GM12864 (cell line): ENCODE results near the gene VPS45.
"Not testable (repeated sequence)": the region's sequence is repeated elsewhere in the genome, so short reads cannot be mapped to it uniquely, and the experiment has no call there.

ENCODE experiments used
- DNase-seq: peaks from one replicate; pipeline ENCODE4 v3.0.0-alpha.2; 2011; ENCODE audit warnings: low read depth
- H3K4me3 ChIP-seq: 2 replicates; pipeline ENCODE4 v1.5.1; 2011; ENCODE audit warnings: mild to moderate bottlenecking, low read depth, low read length, control low read depth
- TF ChIP-seq, protein P1 (sequence below): IDR thresholded peaks from 2 replicates; pipeline ENCODE4 v1.5.1; 2011; ENCODE audit warnings: low read depth, mild to moderate bottlenecking, moderate library complexity, low read length, control low read depth, inconsistent platforms; ENCODE audit errors: missing control alignments

The VPS45 gene

DNA sequence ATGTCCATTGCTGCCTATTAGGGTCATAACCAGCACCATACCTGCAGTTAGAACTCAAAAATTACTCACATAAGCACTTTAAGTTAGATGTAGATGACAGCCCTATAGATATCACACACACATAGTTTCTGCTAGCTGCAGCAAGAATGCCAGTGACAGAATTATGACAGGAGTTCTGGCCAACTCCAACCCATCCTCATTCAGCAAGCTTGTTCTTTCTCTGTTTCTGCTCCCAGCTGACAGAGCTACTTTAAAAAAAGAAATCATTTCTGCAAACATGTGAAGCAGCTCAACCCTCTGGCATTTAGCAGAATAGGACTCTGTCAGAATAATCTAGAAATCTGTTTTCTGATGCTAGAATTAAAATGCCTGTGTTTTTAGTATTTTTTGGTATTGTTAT is 33.2 kb upstream of the VPS45 start:
- H3K4me3 ChIP-seq: no peak overlapping the region
- TF ChIP-seq, protein P1, sequence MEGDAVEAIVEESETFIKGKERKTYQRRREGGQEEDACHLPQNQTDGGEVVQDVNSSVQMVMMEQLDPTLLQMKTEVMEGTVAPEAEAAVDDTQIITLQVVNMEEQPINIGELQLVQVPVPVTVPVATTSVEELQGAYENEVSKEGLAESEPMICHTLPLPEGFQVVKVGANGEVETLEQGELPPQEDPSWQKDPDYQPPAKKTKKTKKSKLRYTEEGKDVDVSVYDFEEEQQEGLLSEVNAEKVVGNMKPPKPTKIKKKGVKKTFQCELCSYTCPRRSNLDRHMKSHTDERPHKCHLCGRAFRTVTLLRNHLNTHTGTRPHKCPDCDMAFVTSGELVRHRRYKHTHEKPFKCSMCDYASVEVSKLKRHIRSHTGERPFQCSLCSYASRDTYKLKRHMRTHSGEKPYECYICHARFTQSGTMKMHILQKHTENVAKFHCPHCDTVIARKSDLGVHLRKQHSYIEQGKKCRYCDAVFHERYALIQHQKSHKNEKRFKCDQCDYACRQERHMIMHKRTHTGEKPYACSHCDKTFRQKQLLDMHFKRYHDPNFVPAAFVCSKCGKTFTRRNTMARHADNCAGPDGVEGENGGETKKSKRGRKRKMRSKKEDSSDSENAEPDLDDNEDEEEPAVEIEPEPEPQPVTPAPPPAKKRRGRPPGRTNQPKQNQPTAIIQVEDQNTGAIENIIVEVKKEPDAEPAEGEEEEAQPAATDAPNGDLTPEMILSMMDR: no peak
- no peak for DNase-seq

DNA sequence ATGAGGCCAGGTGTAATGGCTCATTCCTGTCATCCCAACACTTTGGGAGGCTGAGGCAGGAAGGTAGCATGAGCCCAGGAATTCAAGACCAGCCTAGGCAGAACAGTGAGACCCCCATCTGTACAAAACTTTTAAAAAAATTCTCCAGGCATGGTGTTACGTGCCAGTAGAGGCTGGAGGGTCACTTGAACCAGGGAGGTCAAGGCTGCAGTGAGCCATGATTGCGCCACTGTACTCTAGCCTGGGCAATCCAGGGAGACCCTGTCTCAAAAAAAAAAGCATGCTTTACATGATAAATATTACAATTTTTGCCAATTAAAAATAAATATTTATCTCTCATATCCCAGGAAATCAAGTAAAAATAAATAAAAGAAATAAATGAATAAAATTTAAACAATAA is 17.6 kb upstream of the VPS45 start:
- no peak overlapping the region for H3K4me3 ChIP-seq
- TF ChIP-seq, protein P1: no peak
- DNase-seq: no peak

DNA sequence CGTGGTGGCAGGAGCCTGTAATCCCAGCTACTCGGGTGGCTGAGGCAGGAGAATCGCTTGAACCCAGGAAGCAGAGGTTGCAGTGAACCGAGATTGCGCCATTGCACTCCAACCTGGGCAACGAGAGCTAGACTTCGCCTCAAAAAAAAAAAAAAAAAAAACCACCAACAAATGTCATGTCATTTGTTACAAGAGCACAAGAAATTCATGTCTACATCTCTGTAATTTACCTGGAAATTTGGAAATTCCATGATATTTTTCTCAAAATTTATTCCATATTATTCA is 16.5 kb upstream of the VPS45 start:
- no peak overlapping the region for H3K4me3 ChIP-seq
- DNase-seq: no peak
- TF ChIP-seq, protein P1: no peak

DNA sequence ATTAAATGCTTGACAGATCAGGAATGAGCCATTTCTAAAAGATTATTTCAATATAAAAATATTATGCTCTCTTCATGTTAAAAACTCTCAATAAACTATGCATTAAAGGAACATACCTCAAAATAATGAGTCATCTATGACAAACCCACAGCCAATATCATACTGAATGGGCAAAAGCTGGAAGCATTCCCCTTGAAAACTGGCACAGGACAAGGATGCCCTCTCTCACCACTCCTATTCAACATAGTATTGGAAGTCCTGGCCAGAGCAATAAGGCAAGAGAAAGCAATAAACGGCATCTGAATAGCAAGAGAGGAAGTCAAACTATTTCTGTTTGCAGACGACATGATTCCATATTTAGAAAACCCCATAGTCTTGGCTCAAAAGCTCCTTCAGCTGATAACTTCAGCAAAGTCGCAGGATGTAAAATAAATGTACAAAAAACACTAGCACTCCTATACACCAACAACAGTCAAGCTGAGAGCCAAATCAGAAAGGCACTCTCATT is 15.6 kb upstream of the VPS45 start:
- not testable (repeated sequence) for H3K4me3 ChIP-seq, DNase-seq

DNA sequence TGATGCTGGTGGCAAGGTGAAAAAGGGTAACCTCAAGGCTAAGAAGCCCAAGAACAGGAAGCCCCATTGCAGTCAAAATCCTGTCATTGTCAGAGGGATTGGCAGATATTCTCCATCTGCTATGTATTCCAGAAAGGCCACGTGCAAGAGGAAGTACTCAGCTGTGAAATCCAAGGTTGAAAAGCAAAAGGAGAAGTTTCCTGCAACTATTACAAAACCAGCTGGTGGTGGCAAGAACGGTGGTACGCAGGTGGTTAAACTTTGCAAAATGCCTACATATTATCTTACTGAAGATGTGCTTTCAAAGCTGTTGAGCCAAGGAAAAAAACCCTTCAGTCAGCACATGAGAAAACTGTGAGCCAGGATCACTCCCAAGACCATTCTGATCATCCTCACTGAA is 13.7 kb upstream of the VPS45 start:
- no peak overlapping the region for H3K4me3 ChIP-seq
- no peak for DNase-seq
- TF ChIP-seq, protein P1: no peak

DNA sequence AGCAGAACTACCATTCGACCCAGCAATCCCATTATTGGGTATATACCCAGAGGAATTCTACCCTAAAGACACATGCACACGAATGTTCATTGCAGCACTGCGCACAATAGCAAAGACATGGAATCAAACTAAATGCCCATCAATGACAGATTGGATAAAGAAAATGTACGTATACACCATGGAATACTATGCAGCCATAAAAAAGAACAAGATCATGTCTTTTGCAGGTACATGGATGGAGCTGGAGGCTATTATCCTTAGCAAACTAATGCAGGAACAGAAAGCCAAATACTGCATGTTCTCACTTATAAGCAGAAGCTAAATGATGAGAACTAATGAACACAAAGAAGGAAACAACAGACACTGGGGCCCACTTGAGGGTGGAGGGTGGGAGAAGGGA is 12.1 kb upstream of the VPS45 start:
- not testable (repeated sequence) for H3K4me3 ChIP-seq, DNase-seq

DNA sequence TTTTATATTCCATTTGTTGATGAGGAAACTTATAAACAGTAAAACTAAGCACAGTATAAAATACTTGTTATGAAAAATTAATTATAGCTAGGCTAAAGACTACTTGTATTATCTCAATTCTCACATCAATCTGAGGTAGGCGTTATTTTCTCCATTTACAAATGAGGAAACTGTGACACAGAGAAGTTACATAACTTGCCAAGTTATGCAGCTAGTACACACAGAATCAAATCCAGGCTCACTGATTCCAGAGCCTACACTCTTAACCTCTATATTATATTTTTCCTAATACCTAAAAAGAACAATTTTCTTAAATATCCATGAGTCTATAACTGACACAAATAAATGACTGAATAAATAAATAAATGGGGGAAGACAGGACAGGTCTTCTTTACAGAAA is 11.2 kb upstream of the VPS45 start:
- TF ChIP-seq, protein P1: no peak
- DNase-seq: no peak
- no peak overlapping the region for H3K4me3 ChIP-seq

DNA sequence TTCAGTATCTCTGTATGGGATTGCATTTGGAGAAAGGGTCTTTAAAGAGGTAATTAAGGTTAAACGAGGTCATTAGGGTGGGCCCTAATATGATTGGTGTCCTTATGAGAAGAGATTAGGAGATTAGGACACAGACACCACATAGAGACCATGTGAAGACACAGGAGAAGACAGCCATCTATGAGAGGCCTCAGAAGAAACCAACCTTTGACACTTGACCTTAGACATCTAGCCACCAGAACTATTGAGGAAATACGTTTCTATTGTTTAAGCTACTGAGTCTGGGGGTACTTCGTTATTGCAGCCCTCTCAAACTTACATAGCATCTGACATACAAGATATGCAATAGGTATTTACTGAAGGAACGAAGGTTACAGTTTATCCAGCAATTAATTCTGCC is 7.3 kb upstream of the VPS45 start:
- DNase-seq: no peak
- no peak overlapping the region for H3K4me3 ChIP-seq
- TF ChIP-seq, protein P1: no peak
